IPS DF 4.7 (cell line): ENCODE results near the gene NCMAP.

ENCODE experiments used
- DNase-seq: peaks from one replicate; pipeline ENCODE4 v3.0.0-alpha.2; 2013; ENCODE audit warnings: low spot score; ENCODE audit errors: extremely low read depth

The NCMAP gene

DNA sequence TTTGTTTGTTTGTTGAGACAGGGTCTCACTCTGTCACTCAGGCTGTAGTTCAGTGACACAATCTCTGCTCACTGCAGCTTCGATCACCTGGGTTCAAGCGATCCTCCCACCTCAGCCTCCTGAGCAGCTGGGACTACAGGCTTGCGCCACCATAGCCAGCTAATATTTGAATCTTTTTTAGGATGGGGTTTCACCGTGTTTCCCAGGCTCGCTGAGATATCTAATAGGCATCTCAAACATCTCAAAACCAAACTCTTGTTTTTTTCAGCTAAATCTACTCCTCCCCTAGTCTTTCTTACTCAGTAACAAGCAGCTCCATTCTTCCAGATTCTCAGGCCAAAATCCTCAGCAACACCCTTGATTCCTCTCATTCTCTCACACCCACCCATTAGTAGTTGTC lies 65.2 kb downstream of the NCMAP start:
- DNase-seq: no peak

DNA sequence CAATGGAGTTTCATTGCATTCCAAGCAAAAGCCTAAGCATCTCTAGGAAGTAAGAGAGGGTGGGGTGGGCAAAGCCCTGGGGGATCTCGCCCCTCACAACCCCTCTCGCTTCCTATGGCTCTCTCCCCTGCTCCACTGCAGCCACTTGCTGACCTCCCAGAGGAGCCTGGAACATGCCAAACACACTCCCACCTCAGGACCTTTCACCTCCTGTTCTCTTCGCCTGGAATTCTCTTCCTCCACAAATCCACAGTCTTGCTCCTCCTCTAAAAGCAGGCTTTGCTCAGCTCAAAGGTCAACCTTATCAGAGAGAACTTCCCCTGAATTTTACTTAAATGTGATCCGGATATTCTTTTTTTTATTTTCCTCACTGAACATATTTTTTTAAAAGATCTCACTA lies 66.3 kb downstream of the NCMAP start:
- no peak for DNase-seq

DNA sequence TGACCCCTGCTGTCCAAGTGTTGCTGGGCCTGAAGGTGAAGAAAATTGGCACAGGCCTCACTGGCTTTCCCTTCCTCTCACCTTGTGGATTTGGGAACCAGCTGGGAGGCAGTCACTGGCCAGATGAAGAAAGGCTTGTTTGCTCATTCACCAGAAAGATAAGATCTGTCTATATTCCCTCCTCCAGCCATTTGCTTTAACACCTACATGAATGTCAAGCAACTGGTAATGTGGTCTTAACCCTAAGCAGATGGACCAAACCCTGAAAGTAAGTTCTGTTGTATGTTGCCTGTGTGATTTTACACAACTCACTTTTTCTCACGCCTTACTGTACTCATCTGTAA lies 76.9 kb downstream of the NCMAP start:
- DNase-seq: no peak

DNA sequence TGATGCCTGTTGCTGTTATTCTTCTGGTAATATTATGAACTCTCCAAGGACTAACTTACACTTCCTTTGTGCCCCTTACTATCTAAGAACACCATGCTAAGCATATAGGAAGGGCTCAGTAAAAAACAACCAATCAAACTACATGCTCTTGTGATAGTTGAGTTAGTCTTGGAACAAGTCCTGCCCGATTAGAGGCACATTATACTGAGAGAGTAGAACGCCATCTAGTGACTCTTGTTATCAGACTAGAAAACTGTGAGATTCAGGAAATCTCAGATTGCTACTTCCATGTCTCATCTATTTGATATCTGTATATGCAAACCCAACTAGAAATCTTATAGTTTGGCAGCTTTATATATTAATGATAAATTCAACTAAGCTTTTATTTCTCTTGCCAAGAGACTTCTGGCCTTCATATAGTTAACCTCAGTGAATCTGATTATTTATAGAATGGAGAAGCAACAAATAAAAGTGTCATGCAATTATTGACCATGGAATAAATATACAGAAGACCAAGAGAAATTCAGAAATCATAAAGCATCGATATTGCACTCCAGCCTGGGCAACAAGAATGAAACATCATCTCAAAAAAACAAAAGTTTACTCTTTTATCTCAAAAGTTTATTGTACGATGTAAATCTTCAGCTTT lies 79.4 kb downstream of the NCMAP start:
- no peak for DNase-seq

DNA sequence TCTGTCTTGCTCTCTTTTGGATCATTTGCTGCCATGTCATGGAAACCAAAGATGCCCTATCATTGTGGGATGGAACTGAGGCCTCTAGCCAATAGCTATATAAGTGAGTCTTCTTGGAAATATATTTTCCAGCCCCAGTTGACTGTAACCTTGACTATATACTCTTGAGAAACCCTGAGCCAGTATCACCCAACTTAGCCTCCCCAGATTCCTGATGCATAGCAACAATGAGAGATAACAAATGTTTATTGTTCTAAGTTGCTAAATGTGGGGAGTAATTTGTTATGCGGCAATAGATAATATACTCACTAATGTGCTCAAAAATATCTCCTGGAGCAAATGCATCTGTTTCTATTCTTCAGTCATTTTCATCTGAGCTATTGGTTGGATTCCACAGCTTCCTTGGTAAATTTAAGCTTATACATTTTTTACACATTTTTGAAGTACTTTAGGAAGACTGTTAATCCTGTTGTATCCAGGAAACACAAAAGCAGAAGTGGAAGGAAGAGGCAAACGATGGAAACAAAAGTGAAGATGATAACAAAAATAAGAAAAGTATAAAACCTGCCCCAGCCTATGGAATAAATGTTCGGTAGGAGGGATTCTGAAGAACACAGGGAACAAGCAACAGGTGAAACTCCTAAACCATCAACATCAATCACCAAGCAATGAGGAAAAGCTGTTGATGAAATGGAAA lies 80.9 kb downstream of the NCMAP start:
- no peak for DNase-seq

GRCh38 chr1:24639094-24639493 lies 83.2 kb downstream of the NCMAP start:
- no peak for DNase-seq

DNA sequence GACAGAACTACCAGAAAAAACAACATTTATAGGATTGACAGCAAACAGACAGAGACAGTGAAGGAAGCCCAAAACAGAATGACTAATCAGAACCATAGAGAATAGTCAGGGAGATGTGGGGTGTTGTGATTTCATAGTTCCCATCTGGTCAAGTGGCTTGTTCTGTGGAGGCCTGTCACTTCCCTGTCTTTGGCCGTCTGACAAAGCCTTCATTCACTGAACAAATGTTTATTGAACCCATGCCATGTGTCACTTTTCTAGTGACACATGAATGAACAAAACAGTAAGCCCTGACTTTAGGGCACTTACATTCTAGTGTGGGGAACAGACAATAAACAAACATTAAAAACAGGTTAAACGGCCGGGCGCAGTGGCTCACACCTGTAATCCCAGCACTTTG lies 84.0 kb downstream of the NCMAP start:
- no peak for DNase-seq

GRCh38 chr1:24640288-24640687 lies 84.4 kb downstream of the NCMAP start:
- no peak for DNase-seq

- DNase-seq: no peak
Observed at GRCh38 chr1:24641646-24642151, 85.8 kb downstream of the NCMAP start.

DNA sequence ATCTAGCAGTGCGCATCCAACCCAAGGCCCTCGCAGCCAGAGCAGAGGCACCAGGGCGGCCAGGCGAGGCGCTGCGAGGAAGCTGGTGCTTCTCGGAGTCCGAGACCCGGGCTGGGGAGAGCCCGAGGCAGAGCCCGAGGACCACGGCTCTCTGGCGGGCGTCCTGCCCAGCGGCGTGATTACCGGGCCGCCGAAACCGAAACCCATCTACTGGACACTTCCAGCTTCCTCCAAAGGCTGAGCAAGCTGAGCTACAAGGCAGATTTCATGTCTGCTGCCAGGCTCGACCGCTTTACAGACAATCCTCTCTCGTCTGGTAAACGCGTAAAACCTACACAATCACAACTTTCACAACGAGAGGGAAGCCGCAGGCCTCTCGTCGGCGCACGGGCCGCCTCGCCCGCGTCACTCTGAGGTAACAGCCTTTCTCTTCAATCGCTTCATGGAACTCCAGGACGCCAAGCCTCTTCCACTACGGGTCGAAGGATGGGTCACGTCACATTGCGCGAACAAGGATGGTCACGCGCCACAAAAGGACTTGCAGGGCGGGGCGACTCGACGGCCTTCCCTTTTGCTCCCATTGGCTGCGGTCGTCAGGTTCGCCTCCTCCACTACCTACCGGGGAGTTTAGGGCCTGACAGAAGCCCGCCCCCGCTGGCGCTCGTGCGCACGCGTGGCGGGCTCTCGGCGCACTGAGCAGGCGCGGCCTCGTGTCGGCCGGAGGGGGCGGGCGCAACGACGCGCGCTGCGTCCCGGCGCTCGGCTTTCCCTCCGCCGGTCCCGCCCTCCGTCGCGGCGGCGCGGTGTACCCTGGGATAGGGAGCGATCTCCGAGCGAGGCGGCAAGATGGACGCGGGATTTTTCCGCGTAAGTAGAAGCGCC lies 86.8 kb downstream of the NCMAP start, which contains the start of gene SRRM1:
Gene SRRM1, plus strand, starts transcription at position 822 of the 882 bp plus-strand sequence. Its CDS starts 25 bp downstream, at position 847.
- peak; percentile 93 for DNase-seq

GRCh38 chr1:24643363-24644099 lies 87.6 kb downstream of the NCMAP start:
- DNase-seq: no peak

GRCh38 chr1:24644100-24644384 lies 88.2 kb downstream of the NCMAP start:
- no peak for DNase-seq

GRCh38 chr1:24648919-24649318 lies 93.0 kb downstream of the NCMAP start:
- DNase-seq: no peak

GRCh38 chr1:24652382-24652781 lies 96.5 kb downstream of the NCMAP start:
- no peak for DNase-seq

GRCh38 chr1:24654010-24654409 lies 98.1 kb downstream of the NCMAP start:
- DNase-seq: no peak

DNA sequence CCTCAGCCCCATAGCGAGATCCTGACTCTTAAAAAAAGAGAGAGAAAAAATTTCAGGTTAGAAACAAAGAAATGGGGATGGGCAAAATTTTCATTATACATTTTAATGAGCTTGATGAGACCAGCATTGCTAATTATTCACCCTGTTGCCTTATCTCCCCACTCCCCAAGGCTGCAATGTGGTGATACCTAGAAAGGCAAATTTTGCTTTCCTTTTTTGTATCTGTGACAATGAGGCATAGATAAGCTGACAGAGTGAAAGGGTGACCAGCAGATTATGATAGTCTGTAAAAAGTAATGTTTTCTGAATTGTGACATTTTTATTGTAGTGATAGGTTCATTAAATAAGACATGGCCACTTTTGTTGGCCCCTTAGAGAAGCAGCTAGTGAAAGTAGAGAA lies 100.2 kb downstream of the NCMAP start:
- no peak for DNase-seq

GRCh38 chr1:24657781-24658180 lies 101.9 kb downstream of the NCMAP start:
- DNase-seq: no peak
